ENCODE results near the gene CCSER1. TPM values are rescaled to one million over a fixed set of nuclear protein-coding genes. Genes with fewer than 3 reads are reported as not detected.
"Not testable (repeated sequence)": the region's sequence is repeated elsewhere in the genome, so short reads cannot be mapped to it uniquely, and the experiment has no call there.

The CCSER1 gene
- total RNA-seq, 1 donor from 2014 or later, result not detected

DNA sequence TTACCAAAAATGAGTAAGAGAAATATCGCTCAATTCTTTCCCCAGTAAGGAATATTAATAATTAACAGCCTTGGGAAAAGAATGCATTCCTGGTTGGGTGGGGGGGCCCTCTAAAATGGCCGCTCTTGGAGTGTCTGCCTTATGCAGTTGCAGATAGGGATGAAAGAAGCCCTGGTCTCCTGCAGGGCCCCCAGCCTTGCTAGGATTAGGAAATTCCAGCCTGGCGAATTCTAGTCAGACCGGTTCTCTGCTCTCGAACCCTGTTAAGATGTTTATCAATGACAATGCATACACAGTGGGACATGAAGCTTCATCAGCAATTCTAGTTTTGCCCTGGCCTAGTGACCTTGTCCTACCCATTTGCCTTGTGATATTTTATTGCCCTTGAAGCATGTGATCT is 1128.8 kb downstream of the CCSER1 start:
- DNase-seq (ENCODE audit: low read depth), result no peak

DNA sequence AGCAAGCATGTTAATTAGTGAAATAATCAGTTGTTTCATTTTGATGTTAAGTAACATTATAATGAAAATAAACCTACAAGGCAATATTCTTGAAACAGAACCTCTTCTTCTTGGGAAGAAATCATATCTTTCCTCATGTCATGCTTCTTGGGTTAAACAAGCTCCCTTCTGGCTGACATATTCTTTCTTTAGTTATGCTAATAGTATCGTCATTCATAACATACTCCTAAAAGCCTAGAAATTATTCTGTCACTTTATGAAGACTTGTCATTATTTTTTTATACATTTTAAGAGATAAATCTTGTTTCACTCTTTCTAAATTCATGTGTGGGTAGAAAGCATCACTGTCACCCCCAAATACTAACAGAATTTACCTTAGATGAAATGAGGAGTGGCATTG is 1129.6 kb downstream of the CCSER1 start:
- no peak for DNase-seq (ENCODE audit: low read depth)

DNA sequence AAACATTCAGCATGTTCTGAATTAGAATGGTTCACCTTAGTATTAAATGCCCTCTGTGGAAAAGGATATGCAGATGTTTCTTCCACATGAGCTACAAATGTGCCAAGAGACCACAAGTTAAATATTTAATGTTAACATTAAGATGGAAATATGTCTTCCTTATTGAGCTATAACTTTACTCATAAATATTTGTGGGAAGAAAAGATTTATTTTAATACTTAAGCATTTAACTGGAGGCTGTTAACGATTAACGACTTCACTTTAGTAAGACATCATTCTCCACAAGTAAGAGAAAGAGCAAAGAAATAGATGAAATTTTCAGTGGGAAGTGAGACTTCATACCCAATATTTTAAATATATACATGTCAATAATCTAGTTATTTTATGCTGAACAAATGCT is 1130.5 kb downstream of the CCSER1 start:
- DNase-seq (ENCODE audit: low read depth), result no peak

DNA sequence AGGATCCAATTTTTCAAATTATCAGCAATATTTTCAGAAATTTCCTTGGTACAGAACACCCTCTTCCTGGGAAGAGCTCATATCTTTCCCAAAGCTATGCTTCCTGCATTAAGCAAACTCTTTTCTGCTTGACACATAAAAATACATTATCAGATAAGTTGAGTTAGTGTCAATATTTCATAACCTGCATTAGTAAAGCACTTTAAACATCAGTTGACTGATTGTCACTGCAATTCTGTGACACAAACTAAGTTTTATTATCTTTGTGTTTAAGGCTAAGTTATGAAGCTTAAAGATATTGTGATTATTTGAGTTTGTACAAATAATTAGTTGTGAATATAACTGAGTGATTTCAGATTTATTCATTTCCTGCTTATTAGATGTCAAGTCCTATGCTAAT is 1131.1 kb downstream of the CCSER1 start:
- no peak for DNase-seq (ENCODE audit: low read depth)

DNA sequence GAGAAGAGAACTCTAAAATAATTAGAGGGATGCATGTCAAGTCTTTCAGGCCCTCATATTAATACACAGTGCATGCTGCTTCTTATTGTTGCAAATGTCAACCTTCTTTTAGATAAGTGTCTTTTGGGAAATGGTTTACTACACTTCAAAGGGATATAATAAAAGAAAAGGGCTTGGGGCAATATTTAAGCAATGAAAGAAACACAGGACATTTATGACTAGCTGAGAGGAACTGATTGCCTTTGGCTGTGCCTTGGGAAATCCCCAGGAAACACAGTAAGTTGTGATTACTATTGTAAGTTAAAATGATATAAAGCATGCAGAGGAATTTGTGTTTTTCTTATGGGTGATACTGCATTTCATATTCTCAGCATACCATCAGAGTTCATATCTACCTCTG is 1140.3 kb downstream of the CCSER1 start:
- DNase-seq (ENCODE audit: low read depth), result no peak

DNA sequence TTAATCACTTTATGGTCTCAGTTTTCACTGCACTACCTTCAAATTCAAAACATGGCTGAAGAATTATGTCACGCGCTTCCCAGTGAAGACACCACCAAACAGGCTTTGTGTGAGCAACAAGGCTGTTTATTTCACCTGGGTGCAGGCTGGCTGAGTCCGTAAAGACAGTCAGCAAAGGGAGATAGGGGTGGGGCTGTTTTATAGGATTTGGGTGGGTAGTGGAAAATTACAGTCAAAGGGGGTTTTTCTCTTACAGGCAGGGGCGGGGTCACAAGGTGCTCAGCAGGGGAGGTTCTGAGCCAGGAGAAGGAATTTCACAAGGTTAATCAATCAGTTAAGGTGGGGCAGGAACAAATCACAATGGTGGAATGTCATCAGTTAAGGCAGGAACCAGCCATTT is 1141.3 kb downstream of the CCSER1 start:
- not testable (repeated sequence) for DNase-seq (ENCODE audit: low read depth)

DNA sequence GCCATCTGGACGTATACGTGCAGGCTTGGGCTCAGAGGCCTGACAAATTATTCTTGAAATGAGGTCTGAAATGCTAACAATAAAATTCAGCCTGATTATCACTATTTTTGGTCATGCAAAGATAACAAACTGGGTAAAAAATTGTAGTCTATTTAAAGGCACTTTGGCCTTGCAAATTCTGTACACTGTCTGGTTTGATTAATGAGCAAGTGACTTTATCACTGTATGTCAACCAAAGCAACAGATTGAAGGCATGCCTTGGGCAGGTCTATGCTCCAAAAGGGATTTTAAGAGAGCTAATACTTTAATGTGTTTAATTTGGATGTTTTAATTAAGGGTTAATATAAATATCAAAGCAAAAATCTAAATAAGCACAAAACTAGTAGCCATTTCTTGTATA is 1141.7 kb downstream of the CCSER1 start:
- DNase-seq (ENCODE audit: low read depth), result no peak

DNA sequence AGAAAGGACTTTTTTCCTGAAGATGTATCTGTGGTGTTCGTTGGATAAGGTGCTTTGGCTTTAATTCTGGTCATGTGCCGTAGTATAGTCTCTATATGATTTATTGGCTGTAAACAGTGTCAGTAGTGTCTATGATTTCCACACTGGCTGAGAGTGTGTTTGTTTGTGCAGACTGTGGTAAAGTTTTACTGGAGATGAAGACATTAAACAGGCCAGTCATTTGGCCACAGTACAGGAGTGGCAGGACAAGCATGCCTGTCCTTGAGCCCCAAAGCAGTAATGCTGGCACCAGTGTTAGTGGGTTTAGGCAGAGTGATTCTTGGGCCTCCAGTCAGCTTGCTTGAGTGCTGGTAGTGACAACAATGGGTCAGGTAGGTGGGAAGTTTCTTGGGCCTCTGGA is 1152.7 kb downstream of the CCSER1 start:
- no peak for DNase-seq (ENCODE audit: low read depth)

DNA sequence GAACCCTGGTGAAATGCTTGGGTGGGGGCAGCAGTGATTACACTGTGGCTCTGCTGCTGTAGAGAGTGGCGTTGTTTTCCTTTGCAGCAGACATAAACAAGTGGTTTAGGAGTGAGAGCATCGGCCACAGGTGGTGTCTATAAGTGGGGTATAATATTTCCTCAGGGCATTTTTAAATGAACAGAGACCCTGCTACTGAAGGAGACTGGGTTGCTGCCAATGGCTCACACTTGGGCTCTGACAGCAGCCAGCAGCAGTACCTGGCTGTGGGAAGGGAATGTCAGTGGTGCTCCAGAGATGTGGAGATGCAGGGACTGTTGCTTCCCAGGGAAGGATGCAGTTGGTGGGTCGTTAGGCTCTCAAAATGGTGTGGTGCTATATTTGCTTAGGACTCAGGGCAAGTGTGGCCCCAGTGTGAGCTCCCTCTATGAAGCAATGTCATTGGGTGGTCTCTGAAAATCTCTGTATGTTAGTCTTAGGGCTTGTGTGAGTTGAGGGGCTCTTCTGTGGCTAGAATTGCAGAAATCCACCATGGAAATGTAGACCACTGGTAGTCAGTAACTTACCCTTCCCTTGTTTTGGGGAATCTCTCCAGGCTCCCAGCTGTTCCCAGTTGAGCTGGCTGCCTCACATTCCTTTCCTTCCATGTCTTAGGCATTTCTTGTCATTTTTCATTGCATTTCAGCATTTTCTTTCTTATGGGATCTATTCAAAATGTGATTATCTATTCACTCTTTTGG is 1153.5 kb downstream of the CCSER1 start:
- no peak for DNase-seq (ENCODE audit: low read depth)

DNA sequence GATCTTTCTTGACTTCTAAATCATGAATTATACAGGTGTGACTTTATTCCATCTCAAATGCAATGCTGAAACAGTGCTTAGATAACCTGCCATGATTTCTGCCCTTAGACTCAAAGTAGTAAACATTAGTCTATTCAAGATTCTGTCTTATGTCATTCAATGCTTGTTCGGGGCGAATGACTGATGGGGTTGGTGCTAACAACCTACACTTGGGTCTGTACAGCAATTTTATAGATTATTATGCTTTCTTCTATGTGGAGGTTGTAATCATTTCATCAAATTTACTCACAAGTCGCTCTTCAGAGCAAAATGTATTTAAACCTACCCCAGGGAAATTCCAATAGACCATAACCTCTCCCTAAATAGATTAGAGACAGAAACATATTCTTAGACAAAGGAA is 1155.0 kb downstream of the CCSER1 start:
- no peak for DNase-seq (ENCODE audit: low read depth)

DNA sequence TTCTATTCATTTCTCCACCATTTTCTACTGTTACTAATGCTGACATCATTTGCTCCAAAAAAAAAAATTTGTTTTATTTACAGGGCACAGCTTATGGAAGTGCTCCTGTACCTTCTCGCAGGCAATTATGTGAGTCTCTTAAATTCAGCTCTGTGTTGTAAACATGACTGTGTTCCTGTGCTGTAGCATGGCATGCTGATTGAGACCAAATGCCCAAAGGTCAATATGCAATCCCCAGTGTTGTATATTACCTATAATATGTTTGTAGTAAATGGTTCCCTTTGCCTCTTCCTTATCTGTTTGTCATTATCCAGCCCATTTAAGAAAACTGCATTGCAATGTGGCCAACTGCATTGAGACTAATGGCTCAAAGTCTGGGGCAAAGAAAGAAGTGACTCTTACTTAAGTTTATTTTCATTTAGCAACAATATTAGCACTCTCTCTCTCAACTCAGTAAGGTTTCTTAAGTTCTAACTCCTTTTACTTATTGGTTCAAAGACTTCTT is 1156.6 kb downstream of the CCSER1 start:
- DNase-seq (ENCODE audit: low read depth), result no peak

DNA sequence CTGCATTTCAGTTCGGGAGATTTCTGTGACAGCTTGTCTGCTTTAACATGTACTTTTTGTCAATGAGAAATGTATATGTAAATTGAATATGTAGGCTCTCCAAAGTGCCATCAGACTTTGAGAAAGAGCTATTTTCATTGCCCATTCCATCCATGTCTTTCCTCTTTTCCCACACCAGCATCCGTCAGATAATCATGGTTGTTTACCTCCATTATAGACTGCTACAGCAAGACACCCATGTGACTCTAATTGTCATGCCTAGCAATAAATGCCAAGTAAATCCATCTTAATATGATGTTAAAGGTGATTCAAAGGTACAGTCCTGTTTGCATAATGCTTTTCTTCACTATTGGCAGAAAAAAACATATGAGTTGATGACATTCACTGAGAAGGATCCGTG is 1157.3 kb downstream of the CCSER1 start:
- no peak for DNase-seq (ENCODE audit: low read depth)

DNA sequence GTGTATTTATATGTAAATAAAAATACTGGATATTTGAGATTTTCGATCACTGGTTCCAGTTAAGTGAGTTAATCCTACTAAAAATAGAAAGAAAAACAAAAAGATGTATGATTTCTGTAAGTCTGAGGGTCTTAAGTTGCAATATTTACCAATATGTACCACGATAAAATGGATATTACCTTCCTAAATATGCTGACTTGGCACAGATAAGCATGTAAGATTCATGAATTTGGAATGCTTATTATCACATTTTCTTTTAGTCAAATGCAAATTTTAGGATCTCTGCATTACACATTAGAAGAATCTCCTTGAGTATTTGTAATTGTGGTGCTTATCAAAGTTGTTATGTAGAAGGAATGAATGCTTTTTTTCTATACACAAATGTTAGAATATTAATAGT is 1158.3 kb downstream of the CCSER1 start:
- no peak for DNase-seq (ENCODE audit: low read depth)

DNA sequence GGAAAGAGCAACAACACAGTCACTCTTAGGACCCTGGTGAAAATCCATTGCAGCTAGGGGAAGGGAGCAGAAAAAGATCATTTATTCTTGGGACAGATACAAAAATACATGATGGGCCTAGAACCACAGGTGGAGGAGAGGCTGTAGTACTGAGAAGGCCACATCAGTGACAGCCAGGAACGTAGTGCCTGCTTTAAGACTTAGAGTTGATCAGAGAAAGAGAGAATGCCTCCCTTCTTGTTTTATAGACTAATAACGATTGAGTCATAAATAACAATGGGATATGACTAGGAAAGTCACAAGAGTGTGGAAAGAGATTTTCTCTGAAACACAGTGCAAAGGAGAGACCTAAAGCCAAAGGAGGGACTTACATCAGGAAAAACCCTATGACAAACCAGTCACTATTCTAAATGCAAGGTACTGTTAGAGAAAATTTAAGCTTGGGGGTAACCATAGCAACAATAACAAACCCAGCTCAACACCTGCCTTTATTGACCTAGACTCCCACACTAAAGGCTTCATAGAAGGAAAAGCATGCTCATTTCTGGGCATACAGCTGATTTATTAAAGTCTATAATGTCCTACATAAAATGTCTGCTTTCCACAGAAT is 1161.6 kb downstream of the CCSER1 start:
- no peak for DNase-seq (ENCODE audit: low read depth)

DNA sequence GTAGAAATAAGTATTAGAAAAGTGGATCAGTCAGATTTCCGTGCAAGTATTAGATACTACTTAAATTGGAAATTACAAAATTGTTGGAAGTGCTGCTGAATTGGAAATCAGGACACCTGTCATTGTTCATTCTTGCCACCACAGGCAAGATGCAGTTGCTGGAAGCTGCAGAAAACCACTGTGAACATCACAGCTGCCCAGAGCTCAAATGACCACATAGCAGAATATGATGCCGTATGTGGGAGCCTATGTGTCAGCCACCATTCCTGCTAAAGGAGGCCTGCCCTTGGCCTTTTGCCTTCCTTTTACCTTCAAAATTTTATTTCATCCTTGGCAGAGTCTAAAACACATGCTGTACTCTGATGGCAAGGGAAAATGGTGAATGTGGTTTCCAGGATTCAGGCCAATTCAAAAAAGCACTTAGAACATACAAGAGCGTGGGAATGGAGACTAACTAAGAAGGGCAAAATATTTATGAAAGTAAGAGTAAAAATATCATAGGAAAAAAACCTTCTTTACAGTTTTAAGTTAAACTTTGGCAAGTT is 1171.0 kb downstream of the CCSER1 start:
- DNase-seq (ENCODE audit: low read depth), result peak; percentile 5

DNA sequence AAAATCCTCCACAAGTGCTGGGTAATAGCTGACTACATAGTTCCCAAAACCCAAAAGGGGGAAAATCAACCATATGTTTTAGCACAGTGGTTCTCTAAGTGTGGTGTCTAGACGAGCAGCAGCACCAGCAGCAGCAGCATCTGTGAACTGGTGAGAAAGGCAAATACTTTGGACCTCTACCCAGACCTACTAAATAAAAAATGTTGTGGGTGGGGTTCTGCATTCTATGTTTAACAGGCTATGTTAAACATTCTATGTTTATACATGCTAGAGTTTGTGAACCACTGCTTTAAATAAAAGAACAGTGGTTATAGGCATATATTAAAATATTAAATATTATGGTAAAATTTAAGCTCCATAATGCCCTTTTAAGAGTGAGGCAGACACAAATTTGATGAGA is 1171.6 kb downstream of the CCSER1 start:
- DNase-seq (ENCODE audit: low read depth), result no peak

DNA sequence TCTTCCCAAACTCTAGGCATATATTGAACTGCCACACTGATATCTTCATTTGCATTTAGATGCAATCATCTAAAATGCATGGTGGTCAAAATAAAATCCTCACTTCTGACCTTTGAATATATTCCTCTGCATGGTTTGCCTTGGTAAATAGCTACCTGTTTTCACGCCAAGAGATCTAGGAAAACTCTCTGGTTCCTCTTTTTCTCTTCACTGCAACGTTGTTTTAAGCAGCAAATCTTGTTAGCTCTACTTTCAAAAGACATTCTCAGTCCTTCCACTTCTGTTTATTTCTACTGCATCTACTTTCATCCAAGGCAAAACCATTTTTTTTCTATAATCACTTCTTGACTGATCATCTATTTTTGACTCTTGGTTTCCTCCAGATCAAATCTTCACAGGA is 1174.9 kb downstream of the CCSER1 start:
- DNase-seq (ENCODE audit: low read depth), result no peak

DNA sequence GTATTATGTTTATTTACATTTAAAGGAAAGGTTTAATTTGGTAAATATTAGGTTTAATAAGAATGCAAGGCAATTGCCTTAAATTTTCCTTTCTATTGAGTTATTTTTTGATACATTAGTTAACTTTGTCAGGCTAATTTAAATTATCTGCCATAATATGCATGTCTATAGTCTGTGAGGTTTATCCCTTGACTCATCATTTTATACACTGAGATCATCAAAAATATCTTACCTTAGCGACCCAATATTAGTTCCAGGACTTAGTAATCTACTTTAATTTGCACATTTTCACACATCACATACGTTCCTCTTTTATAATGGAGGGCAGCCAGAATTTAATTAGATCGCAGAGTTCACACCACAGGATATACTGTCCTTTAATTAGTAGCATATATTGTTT is 1177.1 kb downstream of the CCSER1 start:
- DNase-seq (ENCODE audit: low read depth), result no peak

DNA sequence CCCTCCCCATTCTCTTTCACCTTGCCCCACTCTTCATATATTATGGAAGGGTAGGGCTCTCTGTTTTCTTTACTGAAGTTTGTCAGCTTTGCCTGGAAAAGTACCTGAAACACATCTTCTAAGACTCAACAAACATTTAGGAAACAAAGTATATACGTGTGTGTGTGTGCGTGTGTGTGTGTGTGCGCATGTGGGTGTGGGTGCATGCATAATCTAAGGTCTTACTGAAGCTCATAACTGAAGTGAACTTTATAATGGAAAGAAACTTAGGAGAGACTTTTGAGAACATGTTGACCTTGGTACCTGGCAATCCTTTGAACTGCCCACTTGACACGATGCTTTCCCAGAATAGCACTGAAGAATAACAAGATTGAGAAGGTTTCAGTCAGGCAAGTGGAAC is 1190.2 kb downstream of the CCSER1 start:
- no peak for DNase-seq (ENCODE audit: low read depth)

DNA sequence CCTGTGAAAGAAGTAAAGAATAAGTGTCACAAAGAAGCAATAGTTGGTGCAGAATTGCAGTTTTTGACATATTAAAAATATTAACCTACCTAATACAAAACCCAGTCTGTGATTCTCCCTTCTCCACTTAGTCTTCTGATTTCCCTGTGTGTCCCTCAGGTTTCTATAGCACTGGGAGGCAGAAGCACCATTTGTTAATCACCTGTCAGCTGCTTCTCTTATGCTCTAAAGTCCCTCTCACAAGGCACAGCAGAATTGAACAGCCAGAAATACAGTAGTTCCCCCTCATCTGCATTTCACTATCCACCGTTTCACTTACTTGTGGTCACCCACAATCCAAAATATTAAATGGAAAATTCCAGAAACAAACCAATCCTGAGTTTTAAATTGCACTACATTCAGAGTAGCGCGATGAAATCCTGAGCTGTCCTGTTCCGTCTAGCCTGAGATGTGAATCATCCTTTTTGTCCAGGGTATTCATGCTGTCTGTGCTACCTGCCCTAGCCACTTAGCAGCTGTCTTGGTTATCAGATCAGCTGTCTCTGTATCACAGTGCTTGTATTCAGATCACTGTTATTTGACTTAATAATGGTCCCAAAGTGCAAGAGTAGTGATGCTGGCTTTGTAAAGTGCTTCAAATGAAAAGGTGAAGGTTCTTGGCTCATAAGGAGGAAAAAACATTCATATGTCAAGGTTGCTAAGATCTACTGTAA is 1192.5 kb downstream of the CCSER1 start:
- DNase-seq (ENCODE audit: low read depth), result no peak

DNA sequence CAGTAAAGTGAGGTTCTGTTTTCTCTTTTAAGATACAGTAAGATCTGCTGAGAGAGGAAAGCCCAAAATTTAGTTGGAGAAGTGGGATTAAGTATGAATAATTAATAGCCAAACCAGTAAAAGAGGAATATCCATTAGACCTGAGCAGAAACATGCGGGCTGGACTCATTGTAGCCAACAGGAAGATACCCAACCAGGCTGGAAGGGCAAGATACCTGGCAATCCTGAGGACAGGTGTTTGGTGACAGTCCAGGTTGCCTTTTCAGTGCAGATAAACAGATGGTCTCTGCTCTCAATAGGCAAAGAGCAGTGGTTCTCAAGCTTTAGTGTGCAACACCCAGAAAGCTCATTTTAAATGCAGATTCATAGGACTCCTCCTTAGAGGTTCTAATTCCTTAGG is 1195.8 kb downstream of the CCSER1 start:
- DNase-seq (ENCODE audit: low read depth), result no peak

DNA sequence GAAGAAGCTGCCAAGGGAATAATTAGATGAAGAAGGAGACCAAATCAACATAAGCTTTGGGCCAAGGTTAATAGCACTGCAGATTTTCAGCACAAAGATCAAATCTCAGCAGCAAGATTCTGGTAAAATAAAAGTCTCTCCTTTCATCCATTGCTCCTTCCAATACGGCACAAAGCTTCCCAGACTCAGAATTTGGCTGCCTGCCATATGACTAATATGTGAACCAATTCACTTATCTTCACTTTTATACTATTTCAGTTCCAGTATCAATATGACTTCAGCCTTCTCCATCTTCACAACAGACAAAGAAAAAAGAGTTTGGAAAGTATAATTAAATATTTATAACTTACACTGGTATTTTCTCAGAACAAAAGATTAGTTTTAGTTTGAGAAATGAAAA is 1198.3 kb downstream of the CCSER1 start:
- peak; percentile 0 for DNase-seq (ENCODE audit: low read depth)
